DMS 273 (cell line): ENCODE measurements around the gene ZPBP.

ENCODE experiments used
- DNase-seq: peaks from one replicate; lab custom pipeline; 2025; ENCODE audit not compliant: unreplicated experiment; lab: John Stamatoyannopoulos, UW

Gene ZPBP, protein sequence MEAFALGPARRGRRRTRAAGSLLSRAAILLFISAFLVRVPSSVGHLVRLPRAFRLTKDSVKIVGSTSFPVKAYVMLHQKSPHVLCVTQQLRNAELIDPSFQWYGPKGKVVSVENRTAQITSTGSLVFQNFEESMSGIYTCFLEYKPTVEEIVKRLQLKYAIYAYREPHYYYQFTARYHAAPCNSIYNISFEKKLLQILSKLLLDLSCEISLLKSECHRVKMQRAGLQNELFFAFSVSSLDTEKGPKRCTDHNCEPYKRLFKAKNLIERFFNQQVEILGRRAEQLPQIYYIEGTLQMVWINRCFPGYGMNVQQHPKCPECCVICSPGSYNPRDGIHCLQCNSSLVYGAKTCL

DNA sequence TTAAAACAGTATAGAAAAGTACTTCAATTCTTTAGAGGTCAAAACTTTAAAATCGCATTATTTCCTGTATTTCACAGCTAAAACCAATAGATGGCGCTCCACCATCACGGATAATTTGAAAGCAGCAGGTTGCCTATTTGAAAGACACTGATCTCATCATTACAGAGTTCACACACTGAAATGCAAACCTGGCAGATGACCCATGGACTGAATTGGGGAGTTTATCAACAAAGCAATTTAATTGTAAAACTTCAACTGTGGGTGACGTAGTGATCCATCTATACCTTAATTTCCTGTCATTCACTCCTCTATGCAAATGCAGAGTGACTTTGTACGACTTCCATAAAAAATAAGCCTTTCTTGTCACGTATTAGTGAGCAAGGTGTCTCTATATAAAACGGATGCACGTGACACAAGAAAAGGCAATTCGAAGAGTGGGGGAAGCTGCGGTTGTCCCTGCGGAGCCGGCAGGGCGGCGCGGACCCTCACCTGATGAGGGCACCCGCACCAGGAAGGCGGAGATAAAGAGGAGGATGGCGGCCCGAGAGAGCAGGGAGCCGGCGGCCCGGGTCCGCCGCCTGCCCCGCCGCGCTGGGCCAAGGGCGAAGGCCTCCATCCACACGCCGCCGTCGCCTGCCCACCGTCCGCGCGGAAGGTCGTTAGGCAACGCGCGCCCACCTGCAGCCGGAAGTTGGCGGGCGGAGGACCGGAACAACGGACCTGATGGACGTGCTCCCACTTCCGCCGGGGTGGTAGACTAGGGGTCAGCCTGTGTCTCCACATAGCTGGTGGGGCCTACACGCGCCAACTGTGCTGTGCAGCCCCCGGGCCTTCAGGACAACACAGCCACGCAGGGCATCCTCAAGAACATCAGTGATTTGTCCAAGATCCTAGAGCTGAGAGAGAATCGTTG is at the start of gene ZPBP:
Gene ZPBP (minus strand): TSS at position 668 of the 913 bp plus-strand sequence. CDS start 52 bp downstream, at position 616.
- peak; percentile 74 for DNase-seq

DNA sequence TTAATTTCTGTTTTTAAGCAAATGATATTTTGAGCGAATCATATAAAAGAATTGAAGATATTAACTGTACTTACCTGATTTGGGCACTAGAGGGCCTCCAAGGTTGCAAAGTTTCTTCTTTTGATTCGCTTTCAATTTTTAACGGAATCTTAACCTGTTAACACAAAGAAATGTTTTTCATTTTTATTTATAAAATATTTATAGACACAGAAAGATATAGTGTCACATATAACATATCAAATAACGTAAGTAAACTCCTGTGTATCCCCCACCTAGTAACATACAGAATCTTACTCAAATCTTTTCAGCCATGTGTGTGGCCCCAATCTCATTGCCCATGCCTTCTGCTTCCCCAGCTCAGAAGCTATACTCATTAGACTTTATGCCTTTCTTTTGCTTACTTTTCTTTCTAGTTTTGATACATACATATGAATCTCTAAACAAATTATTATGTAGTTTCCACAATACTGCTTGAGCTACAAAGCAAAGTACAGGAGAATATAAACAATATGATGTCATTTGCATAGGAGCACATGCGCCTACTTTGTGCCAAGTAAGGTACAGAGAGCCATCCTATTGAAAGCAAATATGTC is 49.5 kb upstream of the ZPBP start:
- DNase-seq = peak; percentile 74

DNA sequence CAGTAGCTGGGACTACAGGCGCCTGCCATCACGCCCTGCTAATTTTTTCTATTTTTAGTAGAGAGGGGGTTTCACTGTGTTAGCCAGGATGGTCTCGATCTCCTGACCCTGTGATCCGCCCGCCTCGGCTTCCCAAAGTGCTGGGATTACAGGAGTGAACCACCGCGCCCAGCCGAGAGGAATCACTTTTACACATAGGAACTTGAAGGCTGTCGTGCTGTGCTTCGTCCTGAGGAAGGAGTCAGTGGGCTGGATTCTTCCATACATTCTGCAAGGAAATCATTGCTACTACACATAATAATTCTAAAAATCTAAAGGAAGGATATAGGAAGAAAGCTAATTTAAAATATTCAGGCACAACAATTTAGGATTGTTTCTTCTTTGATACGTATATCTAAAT is 48.8 kb upstream of the ZPBP start:
- no peak for DNase-seq

DNA sequence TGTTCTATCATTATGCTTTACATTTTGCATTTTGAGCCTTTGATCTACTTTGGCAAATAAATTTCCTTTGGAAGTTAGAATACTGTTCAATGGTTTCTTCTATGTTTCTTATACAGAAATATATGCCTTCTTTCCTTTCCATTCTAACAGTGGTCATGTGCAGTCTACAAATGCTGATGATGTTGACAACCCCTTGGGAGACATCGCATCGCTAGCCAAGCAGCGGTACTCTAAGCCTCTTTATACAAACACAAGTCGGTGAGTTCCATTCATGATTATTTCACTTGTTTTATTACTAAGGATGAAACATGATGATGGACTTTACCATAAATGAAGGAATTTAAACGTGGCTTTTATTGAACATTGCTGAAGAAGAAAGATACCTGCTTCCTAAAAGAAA is 48.1 kb upstream of the ZPBP start:
- no peak for DNase-seq

DNA sequence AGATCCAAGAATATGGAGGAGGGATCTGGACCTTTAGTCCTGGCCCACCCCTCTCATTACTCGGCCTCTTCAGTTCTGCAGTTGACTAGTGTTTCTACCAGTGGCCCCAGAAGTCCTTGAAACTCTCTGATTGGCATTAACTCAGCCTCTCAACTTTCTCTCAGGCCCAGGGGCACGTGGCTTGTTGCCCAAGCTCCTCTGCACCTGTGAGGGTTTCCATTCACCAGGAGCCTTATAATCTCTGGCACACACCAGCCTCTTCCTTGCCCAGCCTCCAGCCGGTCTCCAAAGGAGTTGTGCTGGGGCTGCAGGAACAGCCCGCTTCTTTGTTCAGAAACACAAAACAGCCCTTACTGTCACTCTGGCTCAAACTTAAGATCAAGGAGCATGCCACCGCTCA is 47.6 kb upstream of the ZPBP start:
- DNase-seq = no peak

DNA sequence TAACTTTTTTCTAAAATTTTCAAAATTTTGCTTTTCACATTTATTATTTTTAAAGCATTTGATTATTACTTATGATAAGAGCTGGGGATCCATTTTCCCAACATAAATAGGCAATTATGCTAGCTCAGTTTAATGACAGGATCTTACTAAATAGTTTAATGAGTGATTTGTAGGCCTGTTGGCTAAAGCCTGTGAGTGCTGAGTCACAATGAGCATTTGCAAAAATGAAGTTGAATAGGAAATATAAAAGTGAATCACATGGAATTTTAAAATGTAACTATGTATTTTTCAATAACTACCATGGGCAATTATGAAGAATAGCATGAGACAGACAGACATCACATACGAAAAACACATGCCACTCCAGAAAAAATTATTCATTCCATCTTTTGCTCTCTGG is 45.1 kb upstream of the ZPBP start:
- no peak for DNase-seq

DNA sequence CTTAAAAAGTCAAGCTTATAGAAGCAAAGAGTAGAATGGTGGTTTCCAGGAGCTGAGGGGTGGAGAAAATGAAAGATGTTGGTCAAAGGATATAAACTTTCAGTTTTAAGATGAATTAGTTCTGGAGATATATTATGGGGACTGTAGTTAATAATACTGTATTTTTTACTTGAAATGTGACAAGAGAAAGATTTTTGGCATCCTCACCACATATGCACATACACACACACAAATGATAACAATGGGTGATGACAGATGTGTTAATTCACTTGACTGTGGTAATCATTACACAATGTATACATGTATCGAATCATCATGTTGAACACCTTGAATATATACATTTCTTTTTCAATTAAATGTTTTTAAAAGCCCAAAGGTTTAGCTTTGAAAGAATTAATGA is 32.7 kb upstream of the ZPBP start:
- DNase-seq = no peak

DNA sequence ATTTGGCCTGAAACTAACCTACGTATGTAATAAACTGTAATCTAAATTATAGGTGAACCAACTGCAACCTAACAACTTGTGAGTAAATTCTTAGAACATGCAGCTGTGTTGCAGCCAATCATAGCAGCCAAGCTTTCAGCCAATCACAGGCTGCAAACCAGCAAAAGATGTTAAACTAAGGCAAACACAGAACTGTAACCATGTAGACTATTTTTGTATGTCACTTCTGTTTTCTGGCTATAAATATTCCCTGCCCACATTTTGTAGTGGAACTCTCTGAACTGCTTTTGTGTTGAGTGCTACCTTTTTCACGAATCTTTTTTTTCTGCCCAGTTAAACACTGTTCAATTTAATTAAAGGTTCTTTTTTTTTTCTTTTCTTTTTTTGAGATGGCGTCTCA is 28.2 kb upstream of the ZPBP start:
- no peak for DNase-seq

DNA sequence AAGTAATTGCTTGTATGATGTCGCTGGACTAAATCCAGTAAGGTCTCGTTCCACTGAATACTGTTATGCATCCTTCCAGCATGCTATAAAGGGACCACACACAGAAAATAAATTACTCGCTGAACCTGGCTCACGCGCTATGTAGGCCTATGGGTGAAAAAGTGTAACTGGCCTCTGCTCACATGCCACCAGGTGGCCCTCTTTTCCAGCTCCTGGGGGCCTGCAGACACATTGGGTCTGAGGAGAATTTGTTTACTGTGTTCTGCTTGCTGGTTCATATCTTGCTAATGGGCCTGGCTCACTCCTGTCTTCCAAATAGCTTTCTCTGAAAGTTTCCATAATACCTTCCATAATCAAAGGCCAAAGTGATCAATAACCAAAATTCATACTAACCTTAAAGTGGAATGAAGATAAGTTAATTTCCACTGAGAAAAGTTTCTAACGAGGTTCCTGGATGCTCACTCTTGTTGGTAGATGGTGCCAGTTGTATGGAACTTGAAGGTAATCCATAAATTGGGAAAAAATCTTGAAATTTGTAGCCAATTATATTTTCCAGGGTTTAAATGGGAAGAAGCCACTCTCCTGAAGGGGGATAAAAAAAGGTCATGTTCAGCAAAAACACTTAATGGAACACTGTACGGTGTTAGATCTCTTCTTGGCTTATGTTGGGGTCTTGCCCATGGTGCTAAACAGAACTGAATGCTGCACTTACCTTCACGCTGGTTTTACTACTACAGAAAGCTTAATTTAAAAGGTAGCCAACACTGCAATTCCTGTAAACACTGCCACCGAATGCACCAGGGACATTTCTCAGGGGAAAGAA is 27.0 kb upstream of the ZPBP start:
- peak; percentile 32 for DNase-seq

DNA sequence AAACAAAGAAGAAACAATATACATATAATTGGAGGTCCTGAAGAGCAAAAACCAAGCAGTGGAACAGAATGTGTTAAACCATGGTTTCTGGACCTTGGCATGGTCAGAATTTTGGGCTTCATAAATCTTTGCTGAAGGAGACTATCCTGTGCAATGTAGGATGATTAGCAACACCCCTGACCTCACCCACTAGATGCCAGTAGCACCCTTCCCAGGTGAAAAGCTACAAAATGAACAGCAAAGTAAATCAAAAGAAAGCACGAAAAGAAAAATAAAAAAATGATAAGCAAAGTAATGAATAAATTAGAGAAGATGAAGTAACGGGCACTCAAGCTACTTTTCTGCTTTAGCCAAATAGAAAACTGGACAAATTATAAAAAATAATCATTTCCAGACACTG is 19.2 kb upstream of the ZPBP start:
- no peak for DNase-seq

DNA sequence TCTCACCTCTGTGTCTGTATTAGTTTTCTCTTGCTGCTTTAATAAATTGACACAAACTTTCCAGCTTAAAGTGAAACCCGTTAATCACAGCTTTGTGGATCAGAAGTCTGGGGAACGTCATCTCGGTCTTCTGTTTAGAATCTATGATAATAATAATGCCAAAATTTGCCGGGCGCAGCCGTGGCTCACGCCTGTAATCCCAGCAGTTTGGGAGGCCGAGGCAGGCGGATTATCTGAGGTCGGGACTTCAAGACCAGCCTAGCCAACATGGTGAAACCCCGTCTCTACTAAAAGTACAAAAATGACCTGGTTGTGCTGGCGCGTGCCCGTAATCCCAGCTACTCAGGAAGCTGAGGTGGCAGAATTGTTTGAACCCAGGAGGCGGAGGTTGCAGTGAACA is 8.8 kb upstream of the ZPBP start:
- no peak for DNase-seq

DNA sequence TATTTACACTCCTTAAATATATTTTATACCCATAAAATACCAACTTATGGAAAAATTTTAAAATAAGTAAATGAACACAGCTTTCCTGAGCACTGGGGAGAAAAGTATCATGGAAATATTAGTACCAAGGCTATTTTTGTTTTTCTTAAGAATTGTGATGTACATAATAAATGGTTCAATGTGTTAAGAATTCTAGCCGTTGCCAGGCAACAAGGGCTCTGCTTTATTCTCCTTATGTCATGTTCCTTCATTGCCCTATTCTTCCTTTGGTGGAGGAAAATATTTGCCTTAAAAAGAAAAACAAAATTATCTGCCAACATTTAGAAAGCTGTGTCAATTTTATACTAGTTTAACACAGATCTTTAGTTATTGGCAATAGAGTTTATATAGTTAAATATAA is 2.6 kb upstream of the ZPBP start:
- DNase-seq = peak; percentile 69

DNA sequence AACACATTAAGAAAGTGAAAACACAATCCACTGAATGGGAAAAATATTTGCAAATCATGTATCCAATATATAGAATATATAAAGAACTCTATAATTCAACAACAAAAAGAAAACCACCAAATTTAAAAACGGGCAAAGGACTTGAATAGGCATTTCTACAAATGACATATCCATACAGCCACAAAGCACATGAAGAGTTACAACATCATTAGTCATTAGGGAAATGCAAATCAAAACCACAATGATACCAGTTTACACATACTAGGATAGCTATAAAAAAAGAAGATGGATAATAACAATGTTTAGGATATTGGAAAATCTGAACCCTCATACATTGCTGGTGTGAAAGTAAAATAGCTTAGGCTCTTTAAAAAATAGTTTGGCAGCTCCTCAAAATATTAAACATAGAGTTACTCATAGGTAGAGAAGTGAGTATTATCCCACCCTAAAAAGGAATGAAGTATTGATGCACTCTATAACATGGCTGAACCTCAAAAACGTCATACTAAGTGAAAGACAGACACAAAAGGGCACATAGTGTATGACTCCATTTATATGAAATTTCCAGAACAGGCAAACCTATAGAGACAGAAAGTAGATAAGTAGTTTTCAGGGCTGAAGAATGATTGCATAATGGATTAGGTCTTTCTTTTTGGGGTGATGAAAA is 4.5 kb downstream of the ZPBP start:
- no peak for DNase-seq

DNA sequence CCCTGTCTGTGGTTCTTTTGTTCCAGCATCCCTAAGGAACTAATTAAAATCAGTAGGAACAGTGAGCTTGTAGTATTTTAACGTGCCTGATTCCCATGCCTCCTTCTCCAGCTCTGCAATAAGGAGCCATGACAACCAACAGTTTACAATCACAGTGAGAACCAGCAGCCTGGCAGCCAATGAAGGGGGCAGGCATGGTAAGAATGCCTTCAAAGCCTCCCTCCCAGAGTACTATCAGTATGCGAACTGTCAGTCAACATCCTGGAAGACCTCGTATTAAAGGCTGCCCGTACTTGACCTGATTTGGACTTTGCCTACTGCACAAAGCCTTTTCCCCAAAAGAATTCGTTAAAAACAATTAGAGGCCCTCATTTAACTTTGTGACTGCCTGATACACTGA is 7.7 kb downstream of the ZPBP start:
- DNase-seq = no peak

DNA sequence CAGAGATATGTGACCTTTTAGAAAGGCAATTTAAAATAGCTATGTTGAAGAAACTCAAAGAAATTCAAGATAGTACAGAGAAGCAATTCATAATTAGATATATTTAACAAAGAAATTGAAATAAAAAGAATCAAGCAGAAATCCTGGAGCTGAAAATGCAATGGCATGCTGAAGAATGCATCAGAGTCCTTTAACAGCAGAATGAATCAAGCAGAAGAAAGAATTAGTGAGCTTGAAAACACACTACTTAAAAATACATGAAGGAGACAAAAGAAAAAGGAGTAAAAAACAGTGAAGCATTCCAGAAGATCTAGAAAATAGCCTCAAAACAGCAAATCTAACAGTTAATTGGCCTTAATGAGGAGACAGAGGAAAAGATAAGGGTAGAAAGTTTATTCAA is 20.0 kb downstream of the ZPBP start:
- no peak for DNase-seq

DNA sequence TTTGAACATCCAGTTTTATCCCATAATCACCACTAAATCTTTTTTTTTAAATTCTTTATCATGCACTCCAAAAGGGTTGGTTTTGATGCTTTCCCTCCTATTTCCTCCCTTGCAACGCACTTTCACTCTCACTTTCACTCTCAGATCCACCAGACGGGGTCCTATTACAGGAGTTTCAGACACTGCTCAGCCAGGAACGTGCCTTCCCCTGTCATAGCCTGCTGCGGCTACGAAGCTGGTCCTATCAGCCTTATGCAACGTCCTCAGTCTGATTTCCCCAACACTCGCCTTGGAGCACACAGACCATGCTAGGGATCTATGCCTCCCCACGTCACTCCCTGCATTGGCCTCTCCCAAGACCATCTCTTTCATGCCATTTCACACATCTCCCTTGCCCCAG is 23.4 kb downstream of the ZPBP start:
- DNase-seq = no peak

DNA sequence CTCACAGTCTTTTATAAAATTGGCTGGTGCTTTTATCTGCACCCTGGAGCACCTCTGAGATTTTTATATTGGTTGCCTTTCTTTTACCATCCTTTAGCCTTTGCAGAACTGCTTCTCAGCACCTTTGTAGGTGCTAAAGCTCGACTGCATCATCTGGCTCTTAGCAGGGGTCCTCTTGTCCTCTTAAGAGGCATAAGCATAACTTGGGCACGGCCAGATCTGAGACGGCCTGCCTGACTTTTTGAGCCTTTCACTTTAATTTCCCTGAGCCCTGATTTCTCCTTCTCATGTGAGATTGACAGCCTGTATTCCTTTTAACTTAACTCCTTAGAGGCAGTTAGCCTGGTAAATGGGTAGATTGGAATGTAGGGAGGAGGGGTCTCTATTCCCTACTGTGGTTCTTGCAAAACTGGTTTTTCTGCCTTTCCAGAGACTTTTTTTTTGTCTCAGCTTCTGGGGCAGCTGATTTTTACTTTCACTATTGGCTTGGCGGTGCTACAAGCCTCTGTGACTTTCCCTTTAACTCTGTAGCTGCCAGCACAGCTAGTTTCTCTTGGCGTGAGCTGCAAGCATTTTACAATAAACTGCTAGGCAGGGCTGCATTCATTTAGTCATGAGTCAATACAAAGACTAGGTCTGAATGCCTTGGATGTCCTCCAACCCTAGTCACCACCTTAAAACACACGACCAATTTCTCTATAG is 24.0 kb downstream of the ZPBP start:
- DNase-seq = peak; percentile 21

DNA sequence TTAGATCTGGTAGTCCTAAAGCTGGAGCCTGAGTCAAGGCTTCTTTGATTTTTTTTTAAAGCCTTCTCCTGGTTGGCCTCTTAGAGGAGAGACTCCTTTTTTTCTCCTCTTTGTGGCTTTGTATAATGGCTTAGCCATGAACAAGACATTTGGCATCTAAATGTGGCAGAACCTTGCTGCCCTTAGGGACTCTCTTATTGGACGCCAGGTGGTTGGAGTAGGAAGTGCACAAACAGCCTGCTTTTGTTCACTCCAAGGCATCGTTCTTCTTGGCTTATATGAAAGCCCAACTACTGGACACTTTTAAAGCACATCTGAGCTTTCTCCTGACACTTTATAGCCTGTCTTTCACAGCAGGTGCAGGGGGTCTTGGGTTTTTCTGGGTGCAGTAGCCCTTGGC is 25.0 kb downstream of the ZPBP start:
- DNase-seq = peak; percentile 77

DNA sequence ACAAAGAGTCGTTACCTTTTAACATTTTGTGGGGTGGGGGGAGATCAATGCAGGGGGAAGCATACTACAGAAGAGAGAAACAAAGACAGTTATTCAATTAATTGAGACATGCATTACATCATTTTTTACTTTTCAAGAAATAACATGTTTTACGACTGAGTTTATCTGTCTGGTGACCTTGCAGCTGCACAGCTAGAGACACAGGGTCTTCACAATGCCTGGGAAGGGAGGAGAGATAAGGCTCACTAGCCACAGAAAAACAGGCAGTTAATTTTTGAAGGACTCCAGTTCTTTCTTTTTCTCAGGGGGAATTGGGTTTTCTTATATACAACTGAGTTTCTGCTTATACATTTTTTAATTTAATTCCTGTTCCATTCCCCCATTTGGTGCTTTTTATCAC is 30.1 kb downstream of the ZPBP start:
- DNase-seq = no peak

DNA sequence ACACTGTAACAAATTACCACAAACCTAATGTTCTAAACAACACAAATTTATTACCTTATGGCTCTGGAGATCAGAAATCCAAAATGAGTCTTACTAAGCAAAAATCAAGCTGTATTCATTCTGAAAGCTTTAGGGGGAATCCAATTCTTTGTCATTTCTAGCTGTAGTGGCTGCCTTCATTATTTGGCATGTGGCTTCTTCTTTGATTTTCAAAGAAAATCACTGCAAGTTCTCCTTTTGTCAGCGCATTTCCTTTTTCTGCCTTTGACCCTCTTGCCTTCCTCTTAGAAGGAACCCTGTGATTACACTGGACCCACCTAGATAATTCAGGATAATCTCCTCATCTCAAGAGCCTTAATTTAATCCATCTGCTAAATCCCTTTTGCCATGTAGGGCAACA is 36.9 kb downstream of the ZPBP start:
- DNase-seq = no peak
